Rectal smooth muscle tissue (tissue), 1 donor: Measurements from ENCODE around the gene GPSM1.
A peak's percentile ranks its signal among the peaks of the same experiment; 100 is the strongest.
"Not testable (repeated sequence)": the region's sequence is repeated elsewhere in the genome, so short reads cannot be mapped to it uniquely, and the experiment has no call there.

Source experiments
- H3K27ac ChIP-seq: one replicate; pipeline ENCODE4 v1.7.0; 2013; ENCODE audit warnings: low read depth, low read length, inconsistent platforms
- H3K27me3 ChIP-seq: one replicate; pipeline ENCODE4 v1.7.0; 2013; ENCODE audit warnings: low read length; ENCODE audit not compliant: control insufficient read depth, insufficient read depth
- H3K36me3 ChIP-seq: one replicate; pipeline ENCODE4 v1.7.0; 2013; ENCODE audit warnings: low read length; ENCODE audit not compliant: control insufficient read depth, insufficient read depth
- H3K4me1 ChIP-seq: one replicate; pipeline ENCODE4 v1.7.0; 2013; ENCODE audit warnings: low read length; ENCODE audit not compliant: control insufficient read depth, insufficient read depth
- H3K4me3 ChIP-seq: one replicate; pipeline ENCODE4 v1.7.0; 2013; ENCODE audit warnings: low read length
- H3K9ac ChIP-seq: one replicate; pipeline ENCODE4 v1.7.0; 2013; ENCODE audit warnings: low read length

Gene GPSM1

DNA sequence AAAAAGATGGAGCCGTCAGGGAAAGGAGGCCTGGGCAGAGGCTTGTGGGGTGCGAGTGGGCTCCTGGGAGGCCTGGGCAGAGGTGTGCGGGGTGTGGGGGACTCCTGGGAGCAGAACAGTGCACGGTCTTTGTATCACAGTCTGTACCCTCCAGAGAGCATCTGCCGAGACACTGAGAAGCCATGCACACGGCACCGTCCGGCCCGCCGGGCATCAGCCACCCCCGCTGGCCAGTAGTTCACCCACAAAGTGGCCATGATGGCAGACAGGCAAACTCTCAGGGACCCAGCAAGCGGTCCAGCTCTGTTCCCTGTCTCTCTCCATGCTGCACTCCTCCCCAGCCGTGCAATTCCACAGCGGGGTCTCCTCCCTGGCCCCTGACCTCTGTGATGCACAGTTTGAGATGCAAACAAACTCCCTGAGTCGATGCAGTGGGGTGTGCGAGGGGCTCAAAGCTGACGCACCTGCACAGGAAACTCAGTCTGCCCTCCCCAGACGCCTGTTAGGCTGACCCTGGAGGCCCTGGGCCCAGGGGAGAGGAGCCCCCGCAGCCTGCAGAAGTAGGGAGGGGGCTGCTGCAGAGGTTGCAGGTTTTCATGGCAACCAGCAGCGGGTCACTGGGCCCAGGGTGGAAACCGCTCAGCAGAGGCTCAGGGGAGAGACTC lies 9.1 kb upstream of the GPSM1 start:
- no peak overlapping the region for H3K27ac ChIP-seq
- no peak overlapping the region for H3K4me3 ChIP-seq
- no peak overlapping the region for H3K9ac ChIP-seq
- H3K36me3 ChIP-seq: no peaks in the 10 kb centered on the region
- H3K27me3 ChIP-seq: no peaks in the 10 kb centered on the region
- no peaks in the 10 kb centered on the region for H3K4me1 ChIP-seq

DNA sequence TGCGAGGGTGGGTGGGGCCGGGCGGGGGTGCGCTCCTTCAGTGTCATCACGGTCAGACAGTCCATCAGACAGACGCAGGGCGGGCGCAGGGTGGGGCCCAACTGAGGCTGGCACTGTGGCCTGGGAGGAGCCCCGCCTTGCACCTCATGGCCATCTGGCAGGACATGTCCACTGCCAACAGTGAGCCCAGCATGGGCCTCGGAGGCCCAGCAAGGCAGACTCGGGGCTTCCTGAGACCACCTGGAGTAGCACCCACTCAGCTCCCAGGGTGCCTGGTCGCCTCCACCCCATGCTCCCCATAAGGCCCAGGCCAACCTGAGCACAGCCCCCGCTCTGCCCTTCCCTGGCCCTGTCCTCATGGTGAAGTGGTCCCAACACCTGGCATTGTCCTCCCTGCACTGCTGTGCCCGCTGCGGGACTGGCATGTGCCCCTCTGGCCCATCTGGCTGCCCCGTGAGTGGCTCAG lies 8.5 kb upstream of the GPSM1 start:
- Histone ChIP-seq H3K27me3 (no peaks in the 10 kb centered on the region), H3K4me1 (no peaks in the 10 kb centered on the region), H3K4me3 (no peak overlapping the region), H3K9ac (no peak overlapping the region), H3K27ac (no peak overlapping the region), H3K36me3 (no peaks in the 10 kb centered on the region)

DNA sequence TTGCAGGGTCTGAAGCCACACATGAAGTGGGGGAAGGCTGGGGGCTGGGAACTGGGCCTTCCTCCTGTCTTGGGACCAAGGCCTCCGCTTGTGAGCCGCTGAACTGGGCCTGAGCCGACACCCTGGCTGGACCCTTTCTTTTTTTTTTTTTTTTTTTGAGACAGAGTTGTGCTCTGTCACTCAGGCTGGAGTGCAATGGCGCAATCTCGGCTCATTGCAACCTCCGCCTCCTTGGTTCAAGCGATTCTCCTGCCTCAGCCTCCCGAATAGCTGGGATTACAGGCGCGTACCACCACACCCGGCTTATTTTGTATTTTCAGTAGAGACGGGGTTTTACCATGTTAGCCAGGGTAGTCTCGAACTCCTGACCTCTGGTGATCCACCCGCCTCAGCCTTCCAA lies 8.1 kb upstream of the GPSM1 start:
- not testable (repeated sequence) for H3K9ac ChIP-seq, H3K4me1 ChIP-seq, H3K4me3 ChIP-seq, H3K27me3 ChIP-seq, H3K27ac ChIP-seq, H3K36me3 ChIP-seq

DNA sequence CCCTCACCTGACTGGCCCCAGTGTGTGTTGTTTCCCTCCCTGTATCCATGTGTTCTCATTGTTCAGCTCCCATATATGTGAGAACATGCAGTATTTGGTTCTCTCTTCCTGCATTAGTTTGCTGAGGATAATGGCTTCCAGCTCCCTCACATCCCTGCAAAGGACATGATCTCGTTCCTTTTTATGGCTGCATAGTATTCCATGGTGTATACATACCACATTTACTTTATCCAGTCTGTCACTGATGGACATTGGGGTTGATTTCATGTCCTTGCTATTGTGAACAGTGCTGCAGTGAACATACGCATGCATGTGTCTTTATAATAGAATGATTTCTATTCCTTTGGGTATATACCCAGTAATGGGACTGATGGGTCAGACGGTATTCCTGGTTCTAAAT lies 7.4 kb upstream of the GPSM1 start:
- not testable (repeated sequence) for H3K9ac ChIP-seq, H3K4me3 ChIP-seq, H3K27ac ChIP-seq, H3K36me3 ChIP-seq, H3K4me1 ChIP-seq, H3K27me3 ChIP-seq

DNA sequence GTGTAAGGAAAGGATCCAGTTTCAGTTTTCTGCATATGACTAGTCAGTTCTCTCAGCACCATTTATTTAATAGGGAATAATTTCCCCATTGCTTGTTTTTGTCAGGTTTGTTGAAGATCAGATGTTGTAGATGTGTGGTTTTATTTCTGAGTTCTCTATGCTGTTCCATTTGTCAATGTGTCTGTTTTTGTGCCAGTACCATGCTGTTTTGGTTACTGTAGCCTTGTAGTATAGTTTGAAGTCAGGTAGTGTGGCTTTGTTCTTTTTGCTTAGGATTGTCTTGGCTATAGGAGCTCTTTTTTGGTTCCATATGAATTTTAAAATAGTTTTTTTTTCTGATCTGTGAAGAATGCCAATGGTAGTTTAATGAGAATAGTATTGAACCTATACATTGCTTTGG lies 6.4 kb upstream of the GPSM1 start:
- not testable (repeated sequence) for H3K27me3 ChIP-seq, H3K36me3 ChIP-seq, H3K4me3 ChIP-seq, H3K9ac ChIP-seq, H3K27ac ChIP-seq, H3K4me1 ChIP-seq

DNA sequence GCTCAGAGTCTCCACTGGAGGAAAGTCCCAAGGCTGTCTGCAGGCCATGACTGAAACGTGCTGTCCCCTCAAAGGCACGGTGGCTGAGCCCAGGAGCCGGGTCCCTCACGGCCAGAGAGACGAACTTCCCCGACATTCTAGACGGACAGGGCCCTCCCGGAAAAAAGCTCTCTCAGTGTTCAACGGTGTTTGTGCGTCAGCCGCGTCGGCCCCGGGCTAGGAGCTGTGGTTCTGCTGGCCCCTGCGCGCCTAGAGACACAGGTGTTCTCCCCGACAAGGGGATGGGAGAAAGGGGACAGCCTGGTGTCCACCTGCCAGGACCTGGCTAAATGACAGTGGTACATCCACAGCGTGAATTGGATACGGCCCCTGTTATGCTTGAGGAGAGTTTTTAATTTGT lies 5.8 kb upstream of the GPSM1 start:
- H3K4me1 ChIP-seq: no peaks in the 10 kb centered on the region
- no peak overlapping the region for H3K27ac ChIP-seq
- H3K4me3 ChIP-seq: no peak overlapping the region
- peaks cover 2% of the 10 kb centered on the region for H3K27me3 ChIP-seq
- H3K9ac ChIP-seq: no peak overlapping the region
- no peaks in the 10 kb centered on the region for H3K36me3 ChIP-seq

DNA sequence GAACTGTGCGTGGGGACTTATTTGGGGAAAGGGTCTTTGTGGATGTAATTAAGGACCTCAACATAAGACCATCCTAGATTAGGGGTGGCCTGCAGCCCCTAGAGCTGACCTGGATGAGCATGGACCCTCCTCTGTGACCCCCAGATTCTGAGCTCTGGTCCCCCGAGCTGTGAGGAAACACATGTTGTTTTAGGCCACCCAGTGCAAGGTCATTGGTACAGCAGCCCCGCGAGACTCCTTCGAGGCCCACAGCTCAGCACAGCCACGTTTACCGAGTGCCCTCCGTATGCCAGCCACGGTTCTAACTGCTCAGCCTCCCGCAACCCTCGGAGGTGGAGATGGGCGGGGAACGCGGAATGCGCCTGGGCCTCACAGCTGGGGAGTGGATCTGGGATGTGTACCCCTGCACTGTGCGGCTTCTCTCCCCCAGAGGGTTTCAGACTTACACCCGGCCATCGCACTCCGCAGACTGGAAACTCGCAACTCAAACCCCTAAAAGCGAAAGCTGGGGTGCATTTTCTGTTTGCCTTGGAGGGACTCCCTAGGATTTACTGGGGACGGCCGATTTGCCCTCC lies 4.5 kb upstream of the GPSM1 start:
- H3K27ac ChIP-seq: no peak overlapping the region
- H3K9ac ChIP-seq: no peak overlapping the region
- no peaks in the 10 kb centered on the region for H3K4me1 ChIP-seq
- peaks cover 2% of the 10 kb centered on the region for H3K27me3 ChIP-seq
- H3K4me3 ChIP-seq: no peak overlapping the region
- no peaks in the 10 kb centered on the region for H3K36me3 ChIP-seq

DNA sequence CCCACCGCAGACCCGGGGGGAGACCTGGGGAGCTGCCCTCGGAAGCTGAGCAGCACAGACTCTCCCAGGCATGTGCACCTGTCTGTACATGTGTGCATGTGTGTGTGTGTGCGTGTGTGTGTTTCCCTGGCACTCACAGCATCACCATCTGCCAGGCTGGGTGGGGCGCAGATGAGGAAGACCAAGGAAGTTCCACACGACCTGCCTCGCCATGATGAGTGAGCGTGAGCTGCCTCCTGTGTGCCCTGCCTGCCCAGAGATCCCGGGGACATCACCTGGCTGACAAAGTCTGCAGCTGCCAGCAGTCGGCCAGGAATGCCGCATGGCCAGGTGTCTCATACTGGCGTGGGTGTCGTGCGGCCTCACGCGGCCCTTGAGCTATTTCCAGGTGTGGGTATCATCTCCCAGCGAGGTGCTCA lies 4.0 kb upstream of the GPSM1 start:
- Histone ChIP-seq H3K27me3 (peaks cover 2% of the 10 kb centered on the region), H3K9ac (no peak overlapping the region), H3K4me1 (peaks cover 4% of the 10 kb centered on the region), H3K4me3 (no peak overlapping the region), H3K27ac (no peak overlapping the region), H3K36me3 (no peaks in the 10 kb centered on the region)

DNA sequence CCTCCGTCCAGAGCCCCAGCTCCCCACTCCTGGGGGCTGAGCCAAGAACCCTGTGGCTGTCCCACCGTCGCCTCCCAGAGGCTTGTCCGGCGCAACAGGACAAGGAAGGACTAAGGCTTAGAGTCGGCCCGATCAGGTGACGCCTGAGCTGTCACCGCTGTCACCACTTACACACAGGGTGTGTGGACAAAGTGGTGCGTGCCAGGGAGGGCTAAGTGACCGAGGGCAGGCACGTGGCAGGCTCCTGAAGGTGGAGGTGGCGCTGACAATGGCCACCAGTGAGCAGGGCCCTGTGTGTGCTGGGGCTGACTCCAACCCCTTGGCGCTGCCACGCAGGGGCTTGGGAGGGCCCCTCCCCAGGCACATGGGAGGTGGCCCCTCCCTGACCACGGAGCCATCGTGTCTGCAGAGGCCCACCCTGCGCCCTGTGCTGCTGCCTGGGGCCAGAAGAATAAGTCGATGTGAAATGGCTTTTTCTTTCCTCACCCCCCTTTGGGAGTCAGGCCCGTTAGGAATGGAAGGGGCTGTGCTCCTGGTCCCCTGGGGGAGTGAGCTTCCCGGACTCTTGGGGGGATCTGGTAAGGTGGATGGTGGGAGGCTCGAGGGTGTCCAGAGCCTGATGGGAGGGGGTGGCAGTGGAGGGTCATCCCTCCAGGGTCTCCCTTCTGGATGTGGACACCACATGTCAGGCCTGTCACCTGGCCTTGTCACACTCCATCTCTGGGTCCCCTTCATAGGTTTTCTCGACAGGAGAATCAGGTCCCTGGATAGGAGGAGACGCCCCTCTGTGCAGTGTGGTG lies 2.6 kb upstream of the GPSM1 start:
- no peak overlapping the region for H3K27ac ChIP-seq
- no peak overlapping the region for H3K9ac ChIP-seq
- H3K36me3 ChIP-seq: no peaks in the 10 kb centered on the region
- no peak overlapping the region for H3K4me3 ChIP-seq
- H3K27me3 ChIP-seq: peaks cover 2% of the 10 kb centered on the region
- peaks cover 14% of the 10 kb centered on the region for H3K4me1 ChIP-seq

DNA sequence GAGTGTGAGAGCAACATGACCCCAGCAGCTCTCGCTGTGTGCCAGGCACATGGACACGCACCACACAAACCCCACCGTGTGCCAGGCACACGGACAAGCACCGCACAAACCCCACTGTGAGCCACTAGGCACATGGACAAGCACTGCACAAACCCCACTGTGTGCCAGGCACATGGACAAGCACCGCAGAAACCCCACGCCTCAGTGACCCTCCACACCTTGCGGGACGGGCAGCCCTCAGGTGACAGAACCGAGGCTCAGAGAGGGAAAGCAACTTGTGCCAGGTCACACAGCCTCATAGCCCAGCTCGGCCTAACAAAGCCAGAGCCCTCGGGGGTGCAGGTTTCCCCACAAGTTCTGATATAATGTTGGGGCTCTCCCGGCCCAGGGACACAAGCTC lies 2.0 kb upstream of the GPSM1 start:
- H3K9ac ChIP-seq: no peak overlapping the region
- peaks cover 14% of the 10 kb centered on the region for H3K4me1 ChIP-seq
- no peaks in the 10 kb centered on the region for H3K36me3 ChIP-seq
- no peak overlapping the region for H3K4me3 ChIP-seq
- H3K27me3 ChIP-seq: peaks cover 2% of the 10 kb centered on the region
- H3K27ac ChIP-seq: no peak overlapping the region

DNA sequence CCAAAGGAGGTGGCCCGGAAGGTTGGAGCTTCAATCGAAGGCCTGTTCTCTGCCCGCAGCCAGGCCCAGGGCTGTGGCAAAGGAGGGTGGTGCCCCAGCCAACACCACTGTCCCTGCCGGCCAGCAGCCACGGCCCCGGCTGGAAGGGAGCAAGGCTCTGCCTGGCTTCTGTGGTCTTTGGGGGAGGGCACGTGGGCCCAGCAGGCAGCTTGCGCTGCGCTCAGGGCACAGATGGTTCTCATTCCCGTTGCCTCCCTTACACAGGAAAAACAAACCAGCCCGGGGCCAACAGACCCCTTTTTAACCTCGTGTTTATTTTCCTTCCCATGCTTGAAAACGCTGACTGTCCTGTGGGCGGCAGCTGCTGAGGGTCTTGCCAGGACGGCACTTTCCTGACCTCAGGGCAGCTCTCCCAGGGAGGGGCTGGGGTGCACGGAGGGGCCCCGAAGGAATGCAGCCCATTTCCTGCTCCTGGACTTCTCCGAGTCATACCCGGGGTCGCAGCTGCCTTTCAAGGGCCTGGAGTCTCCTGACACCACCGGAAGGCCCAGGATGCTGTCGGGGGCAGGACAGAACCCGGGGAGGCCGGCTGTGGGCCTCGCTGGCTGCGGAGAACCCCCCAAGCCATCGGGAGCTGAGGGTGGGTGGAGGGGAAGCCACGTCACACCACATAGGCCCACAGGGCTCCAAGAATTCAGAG lies 1.1 kb upstream of the GPSM1 start:
- Histone ChIP-seq H3K4me1 (peaks cover 14% of the 10 kb centered on the region), H3K9ac (no peak overlapping the region), H3K27me3 (peaks cover 2% of the 10 kb centered on the region), H3K27ac (peak overlapping the region; percentile 23), H3K4me3 (peak overlapping the region; percentile 33), H3K36me3 (no peaks in the 10 kb centered on the region)

DNA sequence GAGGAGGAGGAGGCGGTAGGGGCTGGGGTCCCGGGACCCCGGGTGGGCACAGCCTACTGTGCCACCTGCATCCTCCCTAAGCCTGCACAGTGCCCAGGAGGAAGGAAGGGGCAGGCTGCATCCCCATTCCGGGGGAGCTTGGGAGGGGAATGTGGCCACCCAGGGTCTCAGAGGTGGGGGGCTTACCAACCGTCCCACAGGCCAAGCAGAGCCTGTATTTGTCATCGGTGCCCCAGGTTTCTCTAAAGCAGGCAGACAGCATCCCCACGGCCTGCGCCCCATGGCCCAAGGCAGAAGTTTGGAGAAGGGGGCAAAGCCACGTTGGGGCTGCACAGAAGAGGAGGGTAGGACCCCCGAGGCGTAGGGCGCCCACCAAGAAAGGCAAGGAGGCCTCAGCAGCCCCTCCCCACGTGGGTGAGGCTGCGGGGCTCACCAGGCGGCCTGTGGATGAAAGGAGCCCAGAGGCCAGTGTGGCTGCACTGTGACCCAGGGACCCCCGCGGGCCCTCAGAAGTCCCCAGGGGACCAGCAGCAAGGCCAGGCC lies 507 bp upstream of the GPSM1 start:
- H3K9ac ChIP-seq: no peak overlapping the region
- H3K27ac ChIP-seq: peak overlapping the region; percentile 11
- H3K36me3 ChIP-seq: no peaks in the 10 kb centered on the region
- H3K4me1 ChIP-seq: peaks cover 14% of the 10 kb centered on the region
- peak overlapping the region; percentile 33 for H3K4me3 ChIP-seq
- peaks cover 2% of the 10 kb centered on the region for H3K27me3 ChIP-seq
